HUES6 (cell line): Measurements from ENCODE around the gene MDFIC.

Source experiments
- H3K27ac ChIP-seq: 2 replicates; pipeline ENCODE4 v1.7.0; 2013; ENCODE audit warnings: low read depth, mild to moderate bottlenecking, low read length, inconsistent platforms
- H3K27me3 ChIP-seq: 2 replicates; pipeline ENCODE4 v1.6.1; 2013; ENCODE audit warnings: low read length; ENCODE audit not compliant: control insufficient read depth, insufficient read depth
- H3K36me3 ChIP-seq: 2 replicates; pipeline ENCODE4 v1.6.1; 2013; ENCODE audit warnings: low read length; ENCODE audit not compliant: control insufficient read depth, insufficient read depth
- H3K4me1 ChIP-seq: 2 replicates; pipeline ENCODE4 v1.6.1; 2013; ENCODE audit warnings: low read length; ENCODE audit not compliant: control insufficient read depth, insufficient read depth
- H3K4me3 ChIP-seq: 2 replicates; pipeline ENCODE4 v1.5.1; 2013; ENCODE audit warnings: low read depth, low read length
- H3K9ac ChIP-seq: one replicate; pipeline ENCODE4 v1.6.1; 2013; ENCODE audit warnings: mild to moderate bottlenecking, low read length
- H3K9me3 ChIP-seq: 2 replicates; pipeline ENCODE4 v1.6.1; 2013; ENCODE audit warnings: low read depth, low read length; ENCODE audit not compliant: control insufficient read depth, insufficient read depth

Gene MDFIC

DNA sequence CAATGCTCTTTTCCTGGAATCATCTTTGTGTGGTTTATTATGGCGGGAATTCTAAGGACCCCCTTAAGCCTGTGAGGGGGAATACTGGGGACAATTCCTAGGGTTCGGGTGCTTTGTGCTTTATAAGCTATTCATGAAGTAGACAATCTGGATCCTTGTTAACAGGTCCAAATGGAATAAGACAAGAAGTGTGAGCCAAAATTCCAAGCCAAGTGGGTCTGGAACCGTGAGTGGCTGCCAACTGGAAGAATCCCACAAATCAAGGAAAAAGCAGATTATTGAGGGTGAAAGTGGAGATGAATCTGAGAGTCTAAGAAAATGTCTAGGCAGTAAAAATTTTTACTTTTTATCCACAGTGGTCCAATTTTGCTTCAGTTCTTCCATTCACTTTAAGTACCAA lies 136.8 kb downstream of the MDFIC start:
- Histone ChIP-seq H3K27me3 (no peaks in the 10 kb centered on the region), H3K4me3 (no peak overlapping the region), H3K4me1 (no peaks in the 10 kb centered on the region), H3K9ac (no peak overlapping the region), H3K36me3 (no peaks in the 10 kb centered on the region), H3K27ac (no peak overlapping the region), H3K9me3 (no peaks in the 10 kb centered on the region)

GRCh38 chr7:115059321-115059720 lies 137.4 kb downstream of the MDFIC start:
- Histone ChIP-seq H3K9ac (no peak overlapping the region), H3K4me1 (no peaks in the 10 kb centered on the region), H3K27me3 (no peaks in the 10 kb centered on the region), H3K9me3 (no peaks in the 10 kb centered on the region), H3K4me3 (no peak overlapping the region), H3K27ac (no peak overlapping the region), H3K36me3 (no peaks in the 10 kb centered on the region)

DNA sequence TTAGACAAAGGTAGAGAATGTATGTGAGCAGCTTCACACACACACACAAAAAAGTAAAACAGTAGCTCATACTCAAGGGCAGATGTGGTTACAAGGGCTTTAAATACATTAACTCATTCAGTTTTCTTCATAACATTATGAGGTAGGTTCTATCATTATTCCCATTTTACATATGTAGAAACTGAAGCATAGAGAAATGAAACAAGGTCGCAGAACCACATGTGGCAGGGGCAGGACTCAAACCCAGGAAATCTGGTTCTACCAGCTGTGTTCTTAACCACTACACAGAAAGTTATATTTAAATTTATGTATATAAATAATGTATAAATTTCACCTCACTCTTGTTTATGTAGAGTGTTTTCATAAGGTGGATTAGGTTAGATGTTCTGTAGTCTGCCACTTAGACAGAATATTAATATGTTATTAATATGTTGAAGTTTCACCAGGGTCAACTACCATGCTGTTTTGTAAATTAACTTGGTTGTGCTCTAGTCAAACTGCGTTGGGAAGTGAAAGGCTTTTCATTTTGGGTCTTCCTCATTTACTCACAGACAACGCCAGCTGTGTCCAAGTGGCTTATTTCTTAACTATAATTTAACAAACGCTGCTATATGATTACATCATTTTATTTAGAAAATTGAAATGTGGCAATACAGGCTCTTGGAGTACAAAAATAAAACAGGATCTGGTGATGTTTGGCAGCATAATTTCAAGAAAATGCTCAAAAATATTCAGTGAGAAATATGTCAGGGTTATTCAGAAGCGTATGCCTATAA lies 138.4 kb downstream of the MDFIC start:
- no peaks in the 10 kb centered on the region for H3K9me3 ChIP-seq
- H3K9ac ChIP-seq = no peak overlapping the region
- H3K4me1 ChIP-seq = no peaks in the 10 kb centered on the region
- H3K4me3 ChIP-seq = no peak overlapping the region
- no peaks in the 10 kb centered on the region for H3K36me3 ChIP-seq
- no peaks in the 10 kb centered on the region for H3K27me3 ChIP-seq
- H3K27ac ChIP-seq = no peak overlapping the region

DNA sequence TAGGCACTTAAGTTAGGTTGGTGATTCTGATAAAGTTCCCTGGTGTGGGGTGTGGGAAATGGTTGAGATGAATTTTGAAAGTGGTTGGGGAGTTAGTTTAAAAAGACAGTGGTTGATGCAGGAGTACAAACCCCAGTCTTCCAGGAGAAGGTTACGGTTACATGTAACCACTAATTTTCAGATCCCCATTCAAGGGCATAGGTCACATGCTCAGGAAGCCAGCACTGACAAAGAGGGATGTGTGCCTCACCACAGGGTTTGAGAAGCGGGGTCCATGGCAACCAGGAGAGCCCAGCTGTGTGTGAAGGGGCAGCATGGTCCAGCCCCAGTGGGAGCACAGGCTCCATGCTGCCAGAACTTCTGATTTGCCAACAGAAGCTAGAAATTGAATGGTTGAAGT lies 144.2 kb downstream of the MDFIC start:
- H3K9ac ChIP-seq = no peak overlapping the region
- no peaks in the 10 kb centered on the region for H3K4me1 ChIP-seq
- no peak overlapping the region for H3K27ac ChIP-seq
- no peaks in the 10 kb centered on the region for H3K9me3 ChIP-seq
- H3K36me3 ChIP-seq = no peaks in the 10 kb centered on the region
- no peaks in the 10 kb centered on the region for H3K27me3 ChIP-seq
- H3K4me3 ChIP-seq = no peak overlapping the region

DNA sequence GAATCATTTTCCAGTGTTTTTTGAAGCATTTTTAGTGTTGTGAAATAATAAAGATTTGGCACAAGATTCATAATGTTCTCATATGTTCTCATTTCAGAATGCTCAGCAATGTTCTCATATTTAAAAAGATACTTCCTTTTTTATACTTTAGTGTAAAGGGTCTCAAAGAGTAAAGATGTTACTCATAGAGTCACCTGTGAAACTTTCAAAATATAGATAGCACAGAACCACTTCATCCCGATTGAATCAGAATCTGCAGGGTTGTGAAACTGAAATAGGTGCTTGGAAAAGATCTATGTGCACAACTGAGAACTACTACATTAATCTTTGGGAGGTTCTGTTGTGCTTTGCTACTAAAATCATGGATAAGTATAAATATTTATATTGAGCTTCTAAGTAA lies 144.7 kb downstream of the MDFIC start:
- Histone ChIP-seq H3K36me3 (no peaks in the 10 kb centered on the region), H3K9ac (no peak overlapping the region), H3K4me3 (no peak overlapping the region), H3K27me3 (no peaks in the 10 kb centered on the region), H3K27ac (no peak overlapping the region), H3K4me1 (no peaks in the 10 kb centered on the region), H3K9me3 (no peaks in the 10 kb centered on the region)

DNA sequence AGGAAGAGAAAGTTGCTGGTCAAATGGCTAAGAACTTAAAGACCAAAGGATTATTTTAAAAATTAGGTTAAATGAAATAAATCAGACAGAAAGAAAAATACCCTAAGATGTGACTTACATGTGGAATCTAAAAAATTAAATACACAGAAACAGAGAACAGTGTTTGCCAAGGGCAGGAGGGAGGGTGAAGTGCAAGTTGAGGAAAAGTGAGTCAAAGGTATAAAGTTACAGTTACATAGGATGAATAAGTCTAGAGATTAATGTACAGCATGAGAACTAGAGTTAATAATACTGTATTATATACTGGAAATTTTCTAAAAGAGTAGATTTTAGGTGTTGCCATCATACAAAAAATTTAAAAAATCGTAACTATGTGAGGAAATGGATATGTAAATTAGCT lies 146.3 kb downstream of the MDFIC start:
- no peak overlapping the region for H3K27ac ChIP-seq
- H3K27me3 ChIP-seq = no peaks in the 10 kb centered on the region
- H3K4me1 ChIP-seq = no peaks in the 10 kb centered on the region
- H3K9ac ChIP-seq = no peak overlapping the region
- H3K4me3 ChIP-seq = no peak overlapping the region
- H3K9me3 ChIP-seq = no peaks in the 10 kb centered on the region
- no peaks in the 10 kb centered on the region for H3K36me3 ChIP-seq
